Mononuclear cell (primary cell): ENCODE data around the gene PRMT9. TPM values are rescaled to one million over a fixed set of nuclear protein-coding genes. Genes with fewer than 3 reads are reported as not detected.
A peak's percentile ranks its signal among the peaks of the same experiment; 100 is the strongest.

ENCODE experiments used
- H3K27me3 ChIP-seq: 2 replicates; pipeline ENCODE4 v1.6.0; 2011; ENCODE audit warnings: low read length, control low read depth; ENCODE audit not compliant: insufficient read depth
- H3K4me1 ChIP-seq: 2 replicates; pipeline ENCODE4 v1.5.1; 2011; ENCODE audit warnings: mild to moderate bottlenecking, low read length, control low read depth; ENCODE audit not compliant: insufficient read depth
- H3K4me3 ChIP-seq: 2 replicates; pipeline ENCODE4 v1.5.1; 2011; ENCODE audit warnings: mild to moderate bottlenecking, low read length, moderate library complexity
- H3K9me3 ChIP-seq: 2 replicates; pipeline ENCODE4 v1.5.1; 2011; ENCODE audit warnings: low read depth, mild to moderate bottlenecking, control low read depth, low read length
- total RNA-seq: library from RNA; depleted of rRNA; stranded (reverse); fragments of >200 nt; gene quantifications from one replicate; pipeline ENCODE4 v1.2.3, GENCODE V29; 2012

PRMT9 gene
- total RNA-seq = 19.3 TPM

DNA sequence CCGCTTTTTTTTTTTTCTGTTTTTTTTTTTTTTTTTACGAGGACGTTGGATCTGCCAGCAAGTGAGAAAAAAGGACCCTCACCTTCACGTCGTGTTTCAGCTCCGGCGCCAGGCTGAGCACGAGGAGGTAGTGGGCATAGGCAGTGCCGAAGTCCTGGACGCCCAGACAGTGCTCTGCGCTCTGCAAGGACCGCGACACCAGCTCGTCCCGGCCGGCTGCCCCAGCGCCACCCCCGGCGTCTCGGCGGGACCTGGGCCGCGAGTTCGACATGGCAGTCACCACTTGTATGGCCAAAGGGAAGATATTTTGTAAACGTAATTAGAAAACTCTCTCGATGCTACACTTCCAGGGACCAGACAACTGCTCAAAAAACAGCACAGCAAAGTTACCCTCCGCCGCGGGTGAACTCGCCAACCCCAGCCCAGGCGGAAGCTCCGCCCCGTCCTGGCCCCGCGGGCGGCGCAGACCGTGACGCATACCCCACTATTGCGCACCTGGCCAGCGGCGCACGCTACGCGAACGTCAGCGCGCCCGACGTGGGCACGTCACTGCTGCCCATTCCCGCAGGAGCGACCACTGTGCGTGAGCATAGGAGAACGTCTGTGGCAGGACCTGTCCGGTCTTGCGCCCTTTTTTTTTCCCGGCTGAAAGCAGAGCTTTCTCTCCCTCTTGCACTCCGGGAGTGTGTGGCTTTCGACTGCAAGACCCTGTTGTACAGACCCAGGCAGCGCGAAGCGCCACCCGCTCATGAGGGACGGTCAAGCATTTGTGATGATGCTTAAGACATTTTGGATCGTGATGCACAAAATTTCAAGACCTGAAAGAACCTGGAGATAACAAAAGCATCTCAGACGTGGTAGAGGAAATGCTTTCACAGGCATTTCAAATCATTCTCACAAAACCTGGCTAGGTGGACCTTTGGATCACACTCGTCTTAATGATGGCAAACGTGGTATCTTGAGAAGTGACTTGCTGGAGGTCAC is at the start of gene PRMT9:
TSS of gene PRMT9 (minus strand) at position 447 of the 984 bp plus-strand sequence. CDS start at position 271, 176 bp downstream.
- Histone ChIP-seq H3K9me3 (no peaks in the 10 kb centered on the region), H3K4me1 (peaks cover 17% of the 10 kb centered on the region), H3K27me3 (no peaks in the 10 kb centered on the region), H3K4me3 (peak within 1 kb of the TSS; percentile 89)

DNA sequence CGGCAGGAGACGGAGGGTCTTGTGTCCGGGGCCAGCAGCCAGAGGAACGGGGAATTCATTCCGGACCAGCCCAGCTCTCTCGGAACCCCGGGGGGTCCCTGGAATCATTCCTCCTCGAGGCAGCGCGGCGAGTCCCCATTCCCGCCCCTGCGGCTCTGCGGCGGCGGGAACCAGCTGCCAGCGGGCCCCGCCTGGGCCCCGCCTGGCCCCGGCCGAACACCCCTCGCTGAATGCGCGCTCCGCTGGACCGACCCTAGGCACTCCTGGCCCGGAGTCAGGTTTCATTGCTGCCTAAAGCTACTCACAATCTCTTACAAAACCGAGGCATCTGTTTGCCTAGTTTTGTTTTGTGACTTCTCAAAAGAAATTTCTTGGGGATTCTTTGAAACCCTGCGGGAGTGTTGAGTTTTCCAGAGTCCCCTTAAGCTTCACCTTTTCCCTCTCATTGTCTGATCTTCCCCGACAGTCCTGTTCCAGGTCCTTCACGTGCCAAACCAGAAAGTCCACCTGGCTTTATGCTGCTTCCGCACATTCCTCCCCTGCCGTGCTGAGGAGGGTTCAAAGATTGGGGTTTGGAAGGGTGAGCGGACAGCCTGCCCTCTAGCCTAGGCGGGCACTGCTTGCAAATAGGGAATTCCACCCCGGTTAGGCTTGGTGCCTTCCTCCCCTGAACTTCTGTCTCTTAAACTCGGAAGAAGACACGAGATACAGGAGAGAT is 48.7 kb upstream of the PRMT9 start:
- Histone ChIP-seq H3K9me3 (no peaks in the 10 kb centered on the region), H3K4me3 (peak overlapping the region; percentile 67)

DNA sequence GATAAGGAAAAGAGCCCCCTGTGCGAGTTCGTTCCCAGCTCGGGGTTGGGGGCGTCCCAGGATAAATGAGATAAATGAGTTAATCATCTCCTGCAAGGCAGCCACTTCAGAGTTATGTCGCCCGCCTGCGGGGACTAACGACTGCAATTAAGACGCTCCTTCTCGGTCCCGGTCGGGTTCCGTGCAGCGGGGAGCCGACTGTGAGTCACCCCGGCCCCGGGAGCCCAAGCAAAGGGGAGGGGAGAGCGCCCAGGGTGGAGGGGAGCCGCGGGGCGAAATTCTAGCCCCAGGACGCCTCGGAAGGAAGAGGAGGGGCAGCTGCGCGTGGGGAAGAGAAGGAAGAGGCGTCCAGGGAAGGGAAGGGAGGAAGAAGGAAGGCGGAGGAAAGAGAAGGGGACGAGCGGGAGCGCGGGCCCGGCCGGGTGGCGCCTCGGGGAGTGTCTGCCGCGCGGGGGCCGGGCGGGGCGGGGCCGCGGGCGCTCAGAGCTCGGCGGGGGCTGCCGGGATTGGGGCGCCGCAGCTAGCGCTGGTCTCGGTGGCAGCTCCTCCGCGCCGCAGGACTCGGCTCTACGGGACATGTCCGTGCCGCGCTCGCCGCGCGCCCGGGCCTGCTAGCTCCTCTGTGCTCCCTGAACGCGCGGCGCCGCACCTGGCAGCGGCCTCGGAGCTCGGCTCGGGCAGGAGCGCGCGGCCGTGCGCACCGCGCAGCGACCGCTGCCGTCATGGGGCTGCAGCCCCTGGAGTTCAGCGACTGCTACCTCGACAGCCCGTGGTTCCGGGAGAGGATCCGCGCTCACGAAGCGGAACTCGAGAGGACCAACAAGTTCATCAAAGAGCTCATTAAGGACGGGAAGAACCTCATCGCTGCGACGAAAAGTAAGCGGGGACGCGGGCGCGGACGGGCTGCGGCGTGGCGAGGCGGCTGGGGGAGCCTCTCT is 47.9 kb upstream of the PRMT9 start, which contains the start of gene ARHGAP10:
TSS of gene ARHGAP10 (plus strand) at position 509 of the 938 bp plus-strand sequence. CDS start at position 723, 214 bp downstream.
- Histone ChIP-seq H3K27me3 (peaks cover 3% of the 10 kb centered on the region), H3K4me1 (peaks cover 26% of the 10 kb centered on the region), H3K4me3 (peak within 1 kb of the TSS; percentile 67), H3K9me3 (no peaks in the 10 kb centered on the region)

More for the DNA sequence above, 48.7 kb upstream of the PRMT9 start:
- peaks cover 26% of the 10 kb centered on the region for H3K4me1 ChIP-seq
- peaks cover 3% of the 10 kb centered on the region for H3K27me3 ChIP-seq

DNA sequence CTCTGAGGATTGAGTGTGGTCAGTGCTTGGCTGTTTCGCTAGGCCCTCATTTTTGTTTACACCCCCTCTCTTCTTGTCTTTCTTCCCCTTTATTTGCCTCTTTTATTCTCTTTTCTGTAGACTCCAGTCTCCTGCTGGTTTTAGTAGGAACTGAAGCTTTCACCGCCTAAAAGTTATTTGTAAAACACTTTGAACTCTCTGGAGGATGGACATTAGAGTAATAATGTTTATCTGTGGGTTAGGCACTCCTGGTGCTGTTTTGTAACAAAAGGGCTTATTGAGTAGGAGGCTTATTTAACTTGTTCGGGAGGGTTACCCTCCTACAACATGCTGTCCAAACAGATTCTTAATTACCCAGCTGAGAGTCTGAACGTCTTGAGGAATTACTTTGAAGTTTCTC is 46.4 kb upstream of the PRMT9 start:
- peaks cover 26% of the 10 kb centered on the region for H3K4me1 ChIP-seq
- H3K9me3 ChIP-seq = no peaks in the 10 kb centered on the region
- no peak overlapping the region for H3K4me3 ChIP-seq
- peaks cover 3% of the 10 kb centered on the region for H3K27me3 ChIP-seq

DNA sequence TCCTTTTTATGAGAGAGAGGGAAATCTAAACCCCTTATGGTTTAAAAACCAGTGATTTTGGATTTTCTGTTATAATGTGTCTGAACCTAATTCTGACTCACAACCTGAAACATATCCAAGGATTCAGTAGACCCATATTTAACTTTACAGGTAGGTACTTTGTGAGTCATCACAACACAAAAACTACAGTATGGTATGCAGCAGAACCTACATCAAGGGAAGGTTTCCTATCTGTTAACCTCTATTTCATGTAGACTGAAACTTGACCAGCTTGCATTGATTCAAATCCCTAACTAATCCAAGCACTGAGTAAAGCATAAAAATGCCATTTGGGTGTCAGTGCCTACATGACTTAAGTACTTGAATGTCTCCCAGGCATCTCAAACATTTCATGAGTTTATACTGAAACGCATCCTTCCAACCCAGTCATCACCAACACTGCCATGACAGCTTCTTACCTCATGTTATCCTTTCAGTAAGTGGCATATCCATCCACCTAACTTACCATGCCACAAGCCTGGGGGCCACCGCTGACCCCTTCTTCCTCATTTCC is 43.6 kb upstream of the PRMT9 start:
- Histone ChIP-seq H3K9me3 (no peaks in the 10 kb centered on the region), H3K4me1 (peaks cover 9% of the 10 kb centered on the region), H3K27me3 (no peaks in the 10 kb centered on the region), H3K4me3 (no peak overlapping the region)

DNA sequence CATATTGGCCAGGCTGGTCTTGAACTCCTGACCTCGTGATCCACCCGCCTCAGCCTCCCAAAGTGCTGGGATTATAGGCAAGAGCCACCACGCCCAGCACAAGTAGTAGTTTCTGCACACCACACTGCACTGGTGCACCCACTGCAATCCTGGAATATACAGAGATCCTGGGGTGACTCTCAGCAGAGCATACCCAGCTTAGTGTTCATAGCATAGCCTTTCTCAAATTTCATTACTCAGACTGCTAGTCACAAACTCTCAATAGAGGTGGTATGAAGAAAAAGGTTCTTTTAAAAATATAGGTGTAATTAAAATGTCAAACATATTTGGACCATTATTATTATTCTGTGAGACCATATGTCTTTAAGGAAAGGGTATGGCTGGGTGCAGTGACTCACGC is 41.7 kb upstream of the PRMT9 start:
- Histone ChIP-seq H3K4me1 (no peaks in the 10 kb centered on the region), H3K27me3 (no peaks in the 10 kb centered on the region), H3K9me3 (no peaks in the 10 kb centered on the region), H3K4me3 (no peak overlapping the region)

DNA sequence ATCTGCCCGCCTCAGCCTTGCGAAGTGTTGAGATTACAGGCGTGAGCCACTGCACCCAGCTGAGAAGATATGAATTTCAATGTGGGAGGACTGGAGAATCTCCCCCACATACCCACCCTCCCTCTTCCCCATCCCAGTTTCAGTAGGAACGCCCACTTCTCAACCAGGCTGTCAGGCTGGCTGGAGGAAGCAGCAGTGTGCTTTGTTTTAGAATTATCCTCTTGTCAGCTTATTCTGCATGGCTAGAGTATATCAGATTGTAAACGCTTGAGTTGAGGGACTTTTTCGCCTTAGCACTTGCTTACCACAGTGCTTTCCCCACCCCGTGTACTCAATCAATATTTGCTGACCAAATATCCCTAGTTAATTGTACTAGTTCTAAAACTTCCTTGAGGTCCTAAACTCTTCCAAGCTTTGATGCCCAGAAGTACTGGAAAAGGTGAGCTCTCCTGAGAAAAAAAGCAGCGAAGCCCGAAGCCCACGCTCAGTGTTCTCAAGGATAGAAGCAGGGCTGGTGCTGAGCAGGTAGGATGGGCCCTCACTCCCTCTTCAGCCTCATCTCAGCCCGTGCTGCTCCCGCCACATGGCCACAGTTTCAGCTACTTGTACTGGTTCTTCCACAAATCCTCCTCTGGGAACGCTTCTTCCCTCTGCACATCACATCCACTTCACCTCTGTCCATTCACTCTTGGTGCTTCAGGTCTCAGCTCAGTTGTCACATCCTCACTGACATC is 40.7 kb upstream of the PRMT9 start:
- Histone ChIP-seq H3K4me1 (no peaks in the 10 kb centered on the region), H3K27me3 (no peaks in the 10 kb centered on the region), H3K4me3 (no peak overlapping the region), H3K9me3 (no peaks in the 10 kb centered on the region)

DNA sequence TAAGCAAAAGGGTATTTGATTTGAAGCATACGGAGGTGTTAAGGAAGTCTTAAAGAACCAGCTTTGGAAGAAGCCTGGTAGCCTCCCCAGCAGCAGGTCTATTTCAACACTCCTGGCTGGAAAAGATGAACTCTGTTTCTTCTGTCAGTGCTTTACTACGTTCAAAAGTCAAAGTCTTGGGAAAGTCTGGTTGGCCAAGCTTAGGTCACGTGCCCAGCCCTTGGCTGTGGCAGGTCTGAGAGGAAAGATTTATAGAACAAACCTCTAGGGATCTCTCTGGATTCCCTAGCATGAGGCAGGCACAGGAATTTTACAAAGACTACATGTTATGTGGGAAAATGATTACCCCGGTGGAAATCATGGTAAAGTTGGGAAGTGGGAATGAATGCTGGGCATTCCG is 39.4 kb upstream of the PRMT9 start:
- no peaks in the 10 kb centered on the region for H3K4me1 ChIP-seq
- H3K4me3 ChIP-seq = no peak overlapping the region
- H3K9me3 ChIP-seq = no peaks in the 10 kb centered on the region
- no peaks in the 10 kb centered on the region for H3K27me3 ChIP-seq

DNA sequence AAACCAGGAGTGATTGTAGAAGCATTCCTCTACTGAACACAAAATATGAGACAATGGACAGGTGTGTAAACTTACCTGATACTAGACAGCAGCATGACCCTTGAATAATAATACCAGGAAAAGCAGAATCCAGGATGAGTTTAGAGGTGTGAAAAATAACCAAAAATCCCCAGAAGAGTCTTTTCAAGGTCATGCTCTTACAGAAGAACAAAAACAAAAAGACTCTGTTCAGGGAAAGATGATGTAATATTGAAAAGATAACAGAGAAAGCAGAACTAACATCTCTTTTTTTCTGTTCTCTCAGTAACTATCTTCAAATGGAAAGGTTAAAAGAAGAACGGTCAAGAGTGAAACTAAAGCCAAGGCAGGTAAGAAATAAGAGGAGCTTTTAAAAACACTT is 33.9 kb upstream of the PRMT9 start:
- no peaks in the 10 kb centered on the region for H3K27me3 ChIP-seq
- H3K4me1 ChIP-seq = no peaks in the 10 kb centered on the region
- H3K9me3 ChIP-seq = no peaks in the 10 kb centered on the region
- H3K4me3 ChIP-seq = no peak overlapping the region

DNA sequence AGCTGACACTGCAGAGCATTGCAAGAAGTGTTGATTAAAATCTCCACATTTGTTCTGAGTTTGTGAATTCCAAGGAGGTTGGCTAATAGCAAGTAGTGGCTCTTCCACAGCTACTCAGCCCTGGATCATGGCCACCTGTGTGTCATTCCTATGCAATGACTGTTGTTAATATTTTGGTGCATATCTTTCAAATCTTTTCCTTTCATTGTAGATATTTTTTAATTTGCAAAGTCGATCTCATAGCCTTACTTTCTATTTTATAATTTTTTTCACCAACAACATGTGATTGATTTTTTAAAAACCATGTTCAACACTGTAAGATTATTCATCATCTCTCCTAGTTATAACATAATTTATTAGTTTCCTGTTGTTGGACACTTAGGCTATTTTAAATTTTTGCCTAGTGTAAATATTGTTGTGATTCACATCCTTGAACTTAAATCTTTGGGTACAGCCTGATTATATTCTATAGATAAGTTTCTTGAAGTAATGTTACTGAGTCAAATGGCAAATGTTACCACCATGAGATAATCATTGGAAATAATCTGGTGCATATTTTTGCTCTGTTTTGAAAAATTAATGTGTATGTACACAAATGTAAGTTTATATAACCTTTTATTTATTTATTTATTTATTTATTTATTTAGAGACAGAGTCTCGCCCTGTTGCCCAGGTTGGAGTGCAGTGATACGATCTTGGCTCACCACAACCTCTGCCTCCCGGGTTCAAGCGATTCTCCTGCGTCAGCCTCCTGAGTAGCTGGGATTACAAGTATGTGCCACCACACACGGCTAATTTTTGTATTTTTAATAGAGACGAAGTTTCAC is 30.8 kb upstream of the PRMT9 start:
- Histone ChIP-seq H3K27me3 (no peaks in the 10 kb centered on the region), H3K9me3 (no peaks in the 10 kb centered on the region), H3K4me1 (no peaks in the 10 kb centered on the region), H3K4me3 (no peak overlapping the region)

DNA sequence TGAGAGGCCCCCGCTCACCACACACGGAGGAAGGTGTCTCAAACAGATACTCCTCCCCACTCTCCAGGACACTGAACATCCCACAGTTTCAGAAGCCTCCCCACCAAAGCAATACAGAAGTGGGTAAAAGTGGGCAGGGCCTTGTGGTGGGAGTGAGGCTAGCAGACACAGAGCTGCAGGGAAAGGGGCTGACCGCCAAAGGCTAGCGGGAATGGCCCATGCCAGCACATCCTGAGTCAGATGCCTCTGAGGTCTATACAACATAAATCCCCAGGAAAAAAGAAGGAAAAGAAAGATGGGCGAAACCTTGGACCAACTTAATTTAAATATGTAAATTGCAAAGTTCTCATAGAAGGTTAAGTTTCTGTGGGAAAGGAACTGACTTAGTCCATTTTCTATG is 26.0 kb upstream of the PRMT9 start:
- H3K27me3 ChIP-seq = no peaks in the 10 kb centered on the region
- H3K9me3 ChIP-seq = no peaks in the 10 kb centered on the region
- H3K4me1 ChIP-seq = no peaks in the 10 kb centered on the region
- H3K4me3 ChIP-seq = no peak overlapping the region

DNA sequence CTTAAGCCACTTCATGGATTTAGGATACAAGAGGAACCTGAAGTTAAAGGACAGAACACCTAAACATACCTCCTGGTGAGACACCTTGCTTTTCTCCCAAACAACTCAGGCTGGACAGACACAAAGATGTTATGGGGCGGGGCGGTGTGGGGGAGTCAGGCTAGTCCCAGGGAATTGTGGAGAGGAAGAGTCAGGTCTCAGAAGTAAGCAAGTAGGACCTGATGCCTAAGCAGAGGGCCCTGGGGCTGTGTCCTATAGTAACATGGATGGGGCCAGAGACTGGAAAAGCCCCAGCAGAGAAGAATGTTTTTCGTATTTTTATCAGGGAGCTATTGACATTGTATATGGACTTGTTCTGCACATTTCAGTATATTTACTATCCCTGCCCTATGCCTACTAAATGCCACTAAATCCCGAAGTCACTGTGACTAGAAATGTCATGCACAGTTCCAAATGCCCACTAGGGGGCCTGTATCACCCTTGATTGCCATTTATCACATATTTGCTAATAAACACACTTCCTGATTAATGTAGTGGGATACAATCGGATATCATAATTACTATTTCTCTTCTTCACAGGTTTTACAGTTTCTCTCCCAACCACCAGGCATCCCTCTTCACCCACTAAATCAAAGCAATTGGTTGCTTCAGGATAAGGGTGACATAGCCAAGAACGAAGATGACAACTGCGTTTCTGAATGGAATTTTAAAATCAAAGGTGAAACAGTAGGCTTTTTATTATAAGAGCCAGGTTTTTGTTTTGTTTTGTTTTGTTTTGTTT is 24.1 kb upstream of the PRMT9 start:
- Histone ChIP-seq H3K4me3 (no peak overlapping the region), H3K27me3 (no peaks in the 10 kb centered on the region), H3K4me1 (no peaks in the 10 kb centered on the region), H3K9me3 (no peaks in the 10 kb centered on the region)
